PFSK-1 (cell line): ENCODE results near the gene APRT.
A peak's percentile ranks its signal among the peaks of the same experiment; 100 is the strongest.

ENCODE experiments used
- FOXP2 ChIP-seq: optimal IDR thresholded peaks from 2 replicates; pipeline ENCODE3; 2011; ENCODE audit warnings: borderline replicate concordance, control low read depth, inconsistent platforms; ENCODE audit not compliant: insufficient read depth; ENCODE audit errors: extremely low read length, extremely low read depth
- POLR2AphosphoS5 ChIP-seq: IDR thresholded peaks from 2 replicates; pipeline ENCODE4 v1.6.1; 2012; ENCODE audit warnings: low read depth, mild to moderate bottlenecking, control low read depth, low read length, moderate library complexity
- SIN3A ChIP-seq: IDR thresholded peaks from 2 replicates; pipeline ENCODE4 v1.6.1; 2012; ENCODE audit warnings: mild to moderate bottlenecking, low read length, moderate library complexity, borderline replicate concordance; ENCODE audit not compliant: insufficient read depth
- TAF1 ChIP-seq: IDR thresholded peaks from 2 replicates; pipeline ENCODE4 v1.6.1; 2012; ENCODE audit warnings: low read length, control low read depth, borderline replicate concordance; ENCODE audit not compliant: insufficient read depth
- TF ChIP-seq, protein P1 (sequence below), 2 experiments: IDR thresholded peaks; 2 replicates each; pipeline versions ENCODE4 v1.6.1 to v1.8.0; 2011 to 2012; ENCODE audit warnings: low read depth in 2 of 2, low read length in 2 of 2, control low read depth in 1 of 2, inconsistent platforms in 1 of 2, mild to moderate bottlenecking in 1 of 2, moderate library complexity in 1 of 2; ENCODE audit not compliant: insufficient read depth in 1 of 2

DNA sequence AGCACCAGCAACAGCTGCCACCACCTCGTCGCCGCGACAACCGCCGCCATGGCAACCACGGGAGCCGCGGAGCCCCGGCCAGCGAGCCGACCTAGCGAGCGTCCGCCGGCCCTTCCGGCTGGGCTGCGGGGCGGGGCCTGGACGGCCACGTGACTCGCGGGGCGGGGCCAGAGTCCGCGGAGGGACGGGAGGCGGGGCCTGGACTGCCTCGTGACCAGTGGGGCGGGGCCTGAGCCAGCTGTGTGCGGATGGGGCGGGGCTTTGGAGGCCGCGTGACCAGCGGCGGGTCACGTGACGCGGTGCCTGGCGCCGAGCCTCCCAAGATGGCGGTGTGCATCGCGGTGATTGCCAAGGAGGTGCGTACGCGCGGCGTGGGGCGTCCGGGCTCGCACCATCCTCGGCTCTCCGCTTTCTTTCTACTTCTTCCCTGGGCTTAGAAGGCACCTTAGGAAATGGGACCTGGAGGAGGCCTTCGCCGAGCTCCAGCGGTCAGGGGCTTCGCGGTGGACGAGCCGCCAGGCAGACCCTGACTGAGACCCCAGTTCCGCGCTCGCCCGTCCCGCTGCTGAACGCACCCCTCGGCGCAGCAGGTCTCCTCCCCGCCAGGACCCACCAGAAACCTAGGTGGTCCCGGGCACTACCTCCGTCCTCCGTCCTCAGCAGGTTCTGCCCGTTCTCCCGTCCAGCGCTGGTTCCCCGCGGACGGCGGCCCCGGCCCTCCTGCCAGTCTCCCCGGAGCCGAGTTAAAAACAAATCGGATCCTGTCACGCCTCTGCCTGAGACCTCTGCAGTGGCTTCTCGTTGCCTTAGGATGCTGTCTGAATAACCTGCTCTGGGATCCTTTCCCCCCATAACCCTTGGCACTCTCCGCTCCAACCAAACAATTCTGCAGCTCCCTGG lies 45.4 kb upstream of the APRT start, which contains the start of the genes GALNS and TRAPPC2L:
- TF ChIP-seq TAF1 (peak; percentile 78; the same call in 1 of the 2 replicates), POLR2AphosphoS5 (peak; percentile 68; the same call in 1 of the 2 replicates), SIN3A (no peak), FOXP2 (peak; percentile 66)
- TF ChIP-seq, protein P1, sequence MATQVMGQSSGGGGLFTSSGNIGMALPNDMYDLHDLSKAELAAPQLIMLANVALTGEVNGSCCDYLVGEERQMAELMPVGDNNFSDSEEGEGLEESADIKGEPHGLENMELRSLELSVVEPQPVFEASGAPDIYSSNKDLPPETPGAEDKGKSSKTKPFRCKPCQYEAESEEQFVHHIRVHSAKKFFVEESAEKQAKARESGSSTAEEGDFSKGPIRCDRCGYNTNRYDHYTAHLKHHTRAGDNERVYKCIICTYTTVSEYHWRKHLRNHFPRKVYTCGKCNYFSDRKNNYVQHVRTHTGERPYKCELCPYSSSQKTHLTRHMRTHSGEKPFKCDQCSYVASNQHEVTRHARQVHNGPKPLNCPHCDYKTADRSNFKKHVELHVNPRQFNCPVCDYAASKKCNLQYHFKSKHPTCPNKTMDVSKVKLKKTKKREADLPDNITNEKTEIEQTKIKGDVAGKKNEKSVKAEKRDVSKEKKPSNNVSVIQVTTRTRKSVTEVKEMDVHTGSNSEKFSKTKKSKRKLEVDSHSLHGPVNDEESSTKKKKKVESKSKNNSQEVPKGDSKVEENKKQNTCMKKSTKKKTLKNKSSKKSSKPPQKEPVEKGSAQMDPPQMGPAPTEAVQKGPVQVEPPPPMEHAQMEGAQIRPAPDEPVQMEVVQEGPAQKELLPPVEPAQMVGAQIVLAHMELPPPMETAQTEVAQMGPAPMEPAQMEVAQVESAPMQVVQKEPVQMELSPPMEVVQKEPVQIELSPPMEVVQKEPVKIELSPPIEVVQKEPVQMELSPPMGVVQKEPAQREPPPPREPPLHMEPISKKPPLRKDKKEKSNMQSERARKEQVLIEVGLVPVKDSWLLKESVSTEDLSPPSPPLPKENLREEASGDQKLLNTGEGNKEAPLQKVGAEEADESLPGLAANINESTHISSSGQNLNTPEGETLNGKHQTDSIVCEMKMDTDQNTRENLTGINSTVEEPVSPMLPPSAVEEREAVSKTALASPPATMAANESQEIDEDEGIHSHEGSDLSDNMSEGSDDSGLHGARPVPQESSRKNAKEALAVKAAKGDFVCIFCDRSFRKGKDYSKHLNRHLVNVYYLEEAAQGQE (IDR thresholded peaks at IDR 0.05; ENCODE audit: insufficient read depth in 1 of 2, low read depth in 2 of 2, low read length in 2 of 2) = no peak
